ENCODE measurements around the gene PYDC2.

Gene PYDC2

DNA sequence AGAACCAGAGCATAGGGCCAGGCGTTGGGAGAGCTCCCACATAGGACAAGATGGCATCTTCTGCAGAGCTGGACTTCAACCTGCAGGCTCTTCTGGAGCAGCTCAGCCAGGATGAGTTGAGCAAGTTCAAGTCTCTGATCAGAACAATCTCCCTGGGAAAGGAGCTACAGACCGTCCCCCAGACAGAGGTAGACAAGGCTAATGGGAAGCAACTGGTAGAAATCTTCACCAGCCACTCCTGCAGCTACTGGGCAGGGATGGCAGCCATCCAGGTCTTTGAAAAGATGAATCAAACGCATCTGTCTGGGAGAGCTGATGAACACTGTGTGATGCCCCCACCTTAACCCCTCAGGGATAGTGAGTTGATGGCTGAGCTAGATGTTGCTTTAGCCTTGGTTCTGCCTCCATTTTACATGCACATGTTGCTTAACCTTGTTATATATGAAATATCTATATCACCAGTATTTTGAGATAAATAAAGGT, at the start of gene PYDC2:
PYDC2 (plus strand) TSS at position 51 of the 483 bp plus-strand sequence; CDS start at position 51, 0 bp downstream.
- ATAC-seq: no peak

DNA sequence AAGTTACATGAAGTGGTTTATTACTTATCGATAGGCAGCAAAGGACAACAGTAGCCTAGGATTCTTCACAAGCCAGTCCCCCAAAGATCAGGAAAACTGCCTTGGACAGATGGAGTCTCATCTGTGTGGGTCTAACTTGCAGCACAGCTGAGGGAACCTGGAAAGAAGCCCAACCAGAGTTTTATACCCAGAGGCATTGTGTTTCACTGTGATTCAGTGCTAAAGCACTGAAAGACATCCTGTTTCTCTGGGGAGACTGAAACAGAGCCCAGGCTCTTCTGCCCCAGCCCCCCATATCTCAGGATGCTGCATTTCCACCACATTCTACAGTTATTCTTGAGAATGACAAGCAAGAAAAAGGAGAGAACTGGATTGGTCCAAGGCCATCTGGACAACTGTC, 48.2 kb upstream of the PYDC2 start:
- ATAC-seq: no peak

DNA sequence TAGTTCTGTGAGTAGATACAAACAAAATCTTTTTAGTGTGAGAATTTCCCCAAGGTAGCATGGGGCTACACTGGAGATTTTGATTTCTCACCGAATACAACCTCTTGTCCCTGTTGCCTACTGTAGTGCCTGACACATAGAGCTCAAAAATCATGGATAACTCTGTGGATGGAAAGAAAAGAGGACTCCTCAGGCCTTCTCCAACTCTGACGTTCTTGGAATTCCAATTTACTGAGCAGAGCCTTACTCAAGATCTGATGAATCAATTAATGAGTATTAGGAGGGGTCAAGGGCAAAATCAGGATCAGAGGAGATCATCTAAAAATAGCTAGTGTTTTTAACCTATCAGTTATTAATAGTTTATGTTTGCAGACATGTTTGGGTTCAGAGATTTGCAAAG, 46.7 kb upstream of the PYDC2 start:
- no peak for ATAC-seq

DNA sequence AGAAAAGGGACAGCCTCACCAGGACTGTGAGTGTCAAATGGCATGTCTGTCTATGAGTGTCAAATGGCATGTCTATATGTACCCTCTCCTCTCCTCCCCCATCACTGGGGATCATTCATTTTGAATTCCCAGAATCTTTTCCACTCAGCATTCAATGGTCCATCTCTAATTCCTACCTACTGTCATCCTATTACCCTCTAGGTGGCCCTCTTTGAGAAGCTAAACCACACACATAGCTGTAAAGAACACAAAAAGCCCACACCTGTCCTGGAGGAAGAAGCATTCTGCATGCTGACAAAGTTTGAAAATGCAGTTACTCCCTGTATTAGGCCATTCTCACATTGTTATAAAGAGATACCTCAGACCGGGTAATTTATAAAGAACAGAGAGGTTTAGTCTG, 46.2 kb upstream of the PYDC2 start:
- ATAC-seq: no peak

DNA sequence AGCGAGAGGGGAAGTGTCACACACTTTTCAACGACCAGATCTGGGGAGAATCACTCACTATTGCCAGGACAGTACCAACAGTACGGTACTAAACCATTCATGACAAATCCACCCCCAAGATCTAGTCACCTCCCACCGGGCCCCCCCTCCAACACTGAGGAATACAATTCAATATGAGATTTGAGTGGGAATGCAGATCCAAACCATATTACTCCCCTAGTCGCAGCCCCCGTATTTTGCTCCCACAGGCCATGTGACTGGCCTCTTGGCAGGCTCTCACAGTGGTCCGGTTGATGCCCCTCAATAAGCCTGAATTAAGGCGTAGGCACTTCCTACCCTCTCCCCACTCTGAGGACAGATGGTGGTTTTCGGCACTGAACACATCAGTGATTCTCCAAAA, 45.4 kb upstream of the PYDC2 start:
- no peak for ATAC-seq

GRCh38 chr3:191417457-191417729, 43.6 kb upstream of the PYDC2 start:
- ATAC-seq: no peak

DNA sequence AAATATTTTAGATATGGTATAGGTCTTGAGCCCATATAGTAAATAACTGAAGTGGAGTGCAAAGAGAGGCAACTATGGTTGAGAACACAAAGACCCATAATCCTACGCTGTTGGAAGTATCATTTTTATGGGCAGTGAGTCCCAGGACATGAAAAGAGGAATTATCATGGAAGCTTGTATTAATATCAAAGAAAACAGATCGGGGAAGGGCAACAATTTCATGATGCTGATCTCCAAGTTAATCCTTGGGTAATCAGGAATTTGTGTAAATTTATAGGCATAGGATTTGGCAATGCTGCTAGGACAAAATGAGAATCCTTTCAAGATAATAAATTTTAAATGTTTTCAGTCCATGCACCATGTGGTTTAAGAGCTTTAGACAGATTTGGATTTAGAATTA, 40.2 kb upstream of the PYDC2 start:
- ATAC-seq: no peak

DNA sequence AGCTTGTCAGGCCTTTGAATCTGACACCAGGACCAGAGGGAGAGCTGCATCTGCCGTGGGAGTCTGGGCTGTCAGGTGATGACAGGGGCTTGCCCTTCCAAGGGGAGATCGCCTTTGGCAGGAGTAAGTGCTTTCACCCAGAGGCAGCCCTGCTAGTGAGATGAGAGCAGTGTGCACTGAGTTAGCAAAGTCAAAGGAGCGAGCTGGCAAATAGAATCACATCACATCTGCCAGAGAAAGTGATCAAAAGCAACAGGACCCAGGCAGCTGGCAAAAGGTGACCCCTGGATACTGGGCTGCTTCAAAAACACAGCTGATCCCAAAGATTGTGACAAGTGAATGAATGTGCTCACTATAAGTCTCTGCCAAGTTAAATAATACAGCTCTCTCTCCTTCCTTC, 36.1 kb upstream of the PYDC2 start:
- ATAC-seq: no peak

- no peak for ATAC-seq
Observed at GRCh38 chr3:191425322-191425734, 35.6 kb upstream of the PYDC2 start.

DNA sequence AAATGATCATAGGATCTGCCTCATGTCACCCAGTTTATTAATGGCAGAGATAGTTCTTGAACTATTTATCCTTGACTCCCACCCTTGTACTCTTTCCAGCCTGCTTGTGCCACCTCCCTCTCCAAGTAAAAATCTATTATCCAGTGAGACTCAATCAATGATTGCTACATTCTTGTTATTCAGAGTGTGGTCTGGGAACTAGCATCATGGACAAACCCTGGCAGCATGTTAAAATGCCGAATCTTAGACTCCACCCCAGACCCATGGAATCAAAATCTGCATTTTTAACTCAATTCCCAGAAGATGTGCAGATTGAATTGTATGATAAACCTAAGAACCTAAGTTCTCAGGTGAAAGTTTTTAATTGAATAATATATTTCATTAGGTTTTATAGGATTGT, 34.7 kb upstream of the PYDC2 start:
- no peak for ATAC-seq

DNA sequence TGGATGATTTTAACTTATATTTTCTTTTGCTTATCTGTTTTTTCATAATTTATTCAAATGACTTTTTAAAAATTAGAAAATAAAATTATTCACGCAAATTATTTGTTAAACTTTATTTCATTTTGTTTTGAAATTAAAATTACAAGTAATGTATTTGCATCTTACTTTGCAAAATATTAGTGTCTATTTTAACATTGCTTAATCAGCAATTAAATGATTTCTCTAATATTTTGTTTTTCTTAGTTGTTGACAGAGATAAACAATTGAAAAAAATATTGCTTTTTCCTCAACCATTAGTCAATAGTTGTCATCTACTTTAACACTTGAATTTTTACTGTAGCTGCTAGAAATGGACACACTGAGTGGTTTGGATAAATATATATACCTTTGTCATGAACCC, 32.8 kb upstream of the PYDC2 start:
- no peak for ATAC-seq

- no peak for ATAC-seq
Observed at GRCh38 chr3:191430103-191430502, 30.9 kb upstream of the PYDC2 start.

DNA sequence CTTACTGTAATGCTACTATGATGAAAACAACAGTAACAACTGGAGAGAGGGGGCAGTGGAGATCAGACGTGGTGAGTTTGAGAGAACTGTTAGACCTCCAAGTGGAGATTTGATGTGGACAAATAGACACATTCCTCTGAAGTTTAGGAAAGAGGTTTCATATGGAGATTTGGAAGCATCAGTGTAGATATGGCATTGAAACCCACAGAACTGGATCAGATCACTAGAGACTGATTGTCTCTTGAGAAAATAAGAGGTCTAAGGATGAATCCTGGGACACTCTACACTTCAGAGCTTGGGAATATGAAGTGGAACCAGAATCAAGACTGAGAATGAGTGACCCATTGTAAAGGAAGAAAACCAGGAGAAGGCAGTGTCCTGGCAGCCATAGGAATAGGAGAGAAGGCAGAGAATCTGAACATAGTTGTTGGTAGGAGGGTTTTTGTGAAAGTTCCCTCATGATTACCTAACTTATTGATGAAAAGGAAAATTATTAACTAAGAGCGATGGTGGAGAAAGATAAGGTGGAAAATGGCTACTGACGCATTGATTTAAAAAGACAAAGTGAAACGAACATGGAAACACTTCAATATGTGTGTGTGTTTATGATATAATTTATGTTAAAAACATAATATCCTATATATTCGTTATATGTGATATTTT, 29.7 kb upstream of the PYDC2 start:
- no peak for ATAC-seq

- ATAC-seq: no peak
Observed at GRCh38 chr3:191432162-191432561, 28.8 kb upstream of the PYDC2 start.

GRCh38 chr3:191434024-191434423, 26.9 kb upstream of the PYDC2 start:
- no peak for ATAC-seq

DNA sequence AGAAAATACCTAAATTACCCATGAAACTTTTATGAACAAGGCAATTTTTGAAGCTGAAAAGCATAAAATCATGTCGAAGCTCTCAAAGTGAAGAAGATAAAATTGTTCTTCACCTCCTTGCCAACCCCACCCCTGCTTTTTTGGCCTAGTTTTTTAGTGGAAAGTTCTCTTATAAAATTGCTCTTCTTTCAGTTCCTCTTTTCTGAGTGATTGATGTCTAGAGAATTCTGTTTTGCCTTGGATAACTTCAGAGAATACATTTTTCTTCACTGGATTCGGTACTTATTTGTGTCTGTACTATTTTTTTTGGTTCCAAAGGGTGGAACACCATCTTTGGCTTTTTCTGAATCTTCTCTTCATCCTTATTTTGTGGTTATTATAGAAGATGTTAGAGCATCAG, 25.0 kb upstream of the PYDC2 start:
- no peak for ATAC-seq

DNA sequence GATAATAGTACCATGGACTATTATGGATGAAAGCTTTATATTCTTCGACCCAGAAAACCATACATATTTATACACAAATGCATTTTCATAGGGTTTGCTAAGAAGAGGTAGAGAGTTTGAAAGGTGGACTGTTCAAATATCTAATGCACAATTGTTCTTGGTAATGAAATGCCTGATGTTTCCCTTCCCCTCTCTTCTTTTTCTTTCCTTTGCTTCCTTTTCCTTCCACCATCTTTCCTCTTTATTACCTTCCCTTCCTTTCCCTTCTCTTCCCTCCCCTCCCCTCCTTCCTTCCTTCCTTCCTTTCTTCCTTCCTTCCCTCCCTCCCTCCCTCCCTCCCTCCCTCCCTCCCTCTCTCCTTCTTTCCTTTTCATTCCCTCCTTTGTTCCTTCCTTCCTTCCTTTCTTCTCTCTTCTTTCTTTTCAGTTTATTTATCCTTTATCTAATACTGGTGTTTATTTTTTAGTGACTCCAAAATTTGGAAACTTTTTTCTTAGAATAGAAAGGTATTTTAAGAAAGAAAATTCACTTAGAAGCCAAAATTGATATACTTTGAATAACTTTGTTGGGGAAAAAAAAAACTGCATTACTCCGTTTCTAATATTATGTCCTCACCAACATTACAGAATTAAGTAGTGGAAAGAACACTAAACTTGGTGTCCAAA, 22.7 kb upstream of the PYDC2 start:
- no peak for ATAC-seq

DNA sequence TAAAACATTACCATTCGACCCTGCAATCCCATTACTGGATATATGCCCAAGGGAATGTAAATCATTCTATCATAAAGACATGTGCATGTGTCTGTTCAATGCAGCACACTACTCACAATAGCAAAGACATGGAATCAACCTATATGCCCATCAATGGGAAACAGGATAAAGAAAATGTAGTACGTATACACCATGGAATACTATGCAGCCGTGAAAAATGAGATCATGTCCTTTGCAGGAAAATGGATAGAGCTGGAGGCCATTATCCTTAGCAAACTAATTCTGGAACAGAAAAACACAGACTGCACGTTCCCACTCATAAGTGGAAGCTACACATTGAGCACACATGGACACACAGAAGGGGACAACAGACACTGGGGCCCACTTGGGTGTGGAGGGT, 20.4 kb upstream of the PYDC2 start:
- ATAC-seq: no peak

DNA sequence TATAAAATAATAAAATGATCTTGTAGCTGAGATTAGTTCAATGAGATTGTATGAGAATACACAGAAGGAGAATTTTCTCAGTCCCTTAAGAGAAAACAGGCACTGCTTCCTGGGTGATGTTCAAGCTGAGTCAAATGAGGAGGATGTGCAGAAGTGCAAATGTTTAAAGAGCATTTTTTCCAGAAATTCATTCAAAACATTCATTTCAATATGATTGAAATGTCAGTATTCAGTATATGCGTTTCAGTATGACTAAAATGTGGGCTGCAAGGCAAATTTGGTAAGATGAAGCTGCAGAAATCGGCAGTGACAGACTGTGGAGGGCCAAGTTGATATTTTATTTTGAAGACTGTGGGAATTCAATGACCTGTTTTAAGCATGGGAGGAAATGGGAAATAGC, 19.3 kb upstream of the PYDC2 start:
- no peak for ATAC-seq

- ATAC-seq: no peak
Observed at GRCh38 chr3:191444569-191444968, 16.4 kb upstream of the PYDC2 start.

GRCh38 chr3:191449256-191449655, 11.7 kb upstream of the PYDC2 start:
- ATAC-seq: no peak

- no peak for ATAC-seq
Observed at GRCh38 chr3:191455257-191455952, 5.6 kb upstream of the PYDC2 start.

- ATAC-seq: no peak
Observed at GRCh38 chr3:191460360-191460759, 603 bp upstream of the PYDC2 start.

DNA sequence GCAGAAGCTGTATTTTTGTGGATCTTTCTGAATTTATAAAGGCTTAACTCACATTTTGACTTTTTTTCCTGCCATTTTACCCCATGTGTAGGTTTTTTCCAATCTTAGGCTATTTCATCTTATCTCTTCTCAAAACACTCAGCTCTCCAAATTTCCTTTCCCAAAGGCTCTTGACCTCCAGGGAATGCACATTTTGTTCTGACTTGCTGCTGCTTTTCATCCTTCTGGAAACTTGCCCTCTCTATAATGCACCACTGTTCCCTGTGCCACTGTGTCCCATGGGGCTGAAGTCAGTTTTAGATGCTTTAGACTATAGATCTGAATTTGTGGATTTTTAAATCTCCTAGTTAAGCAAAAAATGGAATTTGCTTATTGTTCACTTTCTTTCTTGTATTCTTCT, 9.1 kb downstream of the PYDC2 start:
- ATAC-seq: no peak

Measured in activated CD4-positive, CD25-positive, alpha-beta regulatory T cell treated with anti-CD3 and anti-CD28 coated beads, Interleukin-2, amount 50 U/mL, for 24 hours (primary cell).